GM18858 (cell line): ENCODE data around the gene OR4S2.

Experiments
- ATAC-seq: cut with Tn5 transposase; IDR thresholded peaks from one replicate; pipeline ENCODE4 v1.9.1; 2021; ENCODE audit not compliant: unreplicated experiment

Gene OR4S2, protein sequence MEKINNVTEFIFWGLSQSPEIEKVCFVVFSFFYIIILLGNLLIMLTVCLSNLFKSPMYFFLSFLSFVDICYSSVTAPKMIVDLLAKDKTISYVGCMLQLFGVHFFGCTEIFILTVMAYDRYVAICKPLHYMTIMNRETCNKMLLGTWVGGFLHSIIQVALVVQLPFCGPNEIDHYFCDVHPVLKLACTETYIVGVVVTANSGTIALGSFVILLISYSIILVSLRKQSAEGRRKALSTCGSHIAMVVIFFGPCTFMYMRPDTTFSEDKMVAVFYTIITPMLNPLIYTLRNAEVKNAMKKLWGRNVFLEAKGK

DNA sequence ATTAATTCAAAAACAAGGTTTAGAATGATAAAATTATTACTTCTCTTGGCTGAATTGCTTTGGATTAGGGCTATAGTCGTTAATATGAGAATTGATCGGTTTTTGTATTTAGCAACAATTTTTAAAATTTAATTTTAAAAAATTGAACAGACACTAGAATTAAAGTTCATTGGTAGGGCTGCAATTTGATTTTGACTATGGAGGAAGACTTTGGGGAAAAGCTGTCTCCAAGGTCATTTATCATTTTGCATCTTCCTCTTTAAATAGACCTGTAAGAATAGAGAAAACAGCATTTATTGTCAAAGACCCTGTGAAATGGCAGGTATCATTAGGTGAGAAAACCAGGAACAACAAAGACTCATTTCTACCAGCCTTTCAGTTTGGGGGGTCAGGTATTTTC lies at the start of gene OR4S2:
TSS of gene OR4S2 (plus strand) at position 301 of the 400 bp plus-strand sequence. CDS start 2,577 bp downstream, outside the sequence.
- ATAC-seq, result no peak

DNA sequence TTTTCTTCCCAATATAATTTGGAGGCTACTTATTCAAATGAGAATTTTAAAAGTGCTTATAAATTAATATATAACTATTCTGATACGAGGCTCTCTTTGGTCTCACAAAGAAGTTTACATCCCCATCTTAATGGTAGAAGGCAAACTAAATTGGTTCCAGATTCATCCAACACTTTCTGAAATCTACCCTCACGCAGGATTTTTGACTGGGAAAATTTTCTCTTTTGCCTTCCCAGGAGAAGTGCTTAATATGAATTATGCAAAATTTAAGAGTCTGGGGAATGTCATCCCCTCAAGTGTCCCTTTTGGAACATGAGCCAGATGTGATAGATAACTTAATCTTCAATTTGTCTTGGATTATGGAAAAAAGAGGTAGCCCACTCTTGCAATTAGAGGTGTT lies 40.6 kb upstream of the OR4S2 start, which contains the start of gene OR4C11:
TSS of gene OR4C11 (minus strand) at position 101 of the 400 bp plus-strand sequence. CDS start 3,272 bp downstream, outside the sequence.
- ATAC-seq, result no peak

DNA sequence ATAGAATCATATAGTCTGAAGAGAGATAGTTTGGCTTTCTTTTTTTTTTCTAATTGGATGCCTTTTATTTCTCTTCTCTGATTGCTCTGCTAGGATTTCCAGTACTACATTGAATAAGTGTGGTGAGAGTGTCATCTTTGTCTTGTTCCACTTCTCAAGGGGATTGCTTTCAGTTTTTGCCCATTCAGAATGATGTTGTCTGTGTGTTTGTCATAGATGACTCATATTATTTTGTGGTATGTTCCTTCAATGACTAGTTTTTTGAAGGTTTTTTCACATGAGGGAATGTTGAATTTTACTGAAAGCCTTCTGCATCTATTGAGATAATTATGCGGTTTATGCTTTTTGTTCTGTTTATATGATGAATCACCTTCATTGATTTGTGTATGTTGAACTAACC lies 23.6 kb upstream of the OR4S2 start:
- no peak for ATAC-seq

DNA sequence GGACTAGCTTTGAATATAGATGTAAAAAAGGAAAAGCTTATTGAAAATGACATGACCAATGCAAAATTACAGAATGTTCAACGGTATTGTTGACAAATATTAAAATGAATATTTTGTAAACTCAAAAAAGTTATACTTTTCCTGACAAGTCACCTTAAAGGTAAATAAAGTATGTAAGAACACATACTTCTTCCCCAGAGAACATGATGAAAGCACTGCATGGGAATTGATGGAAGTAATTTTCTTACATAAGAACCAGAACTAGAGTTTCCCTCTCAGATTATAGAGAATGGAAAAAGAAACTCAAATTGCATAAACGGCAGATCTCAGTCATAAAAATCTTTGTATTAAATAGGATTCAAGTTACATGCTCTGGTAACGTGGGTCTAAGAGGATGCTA lies 13.3 kb upstream of the OR4S2 start, which contains the start of gene OR4P4:
TSS of gene OR4P4 (plus strand) at position 301 of the 400 bp plus-strand sequence.
- ATAC-seq, result no peak

DNA sequence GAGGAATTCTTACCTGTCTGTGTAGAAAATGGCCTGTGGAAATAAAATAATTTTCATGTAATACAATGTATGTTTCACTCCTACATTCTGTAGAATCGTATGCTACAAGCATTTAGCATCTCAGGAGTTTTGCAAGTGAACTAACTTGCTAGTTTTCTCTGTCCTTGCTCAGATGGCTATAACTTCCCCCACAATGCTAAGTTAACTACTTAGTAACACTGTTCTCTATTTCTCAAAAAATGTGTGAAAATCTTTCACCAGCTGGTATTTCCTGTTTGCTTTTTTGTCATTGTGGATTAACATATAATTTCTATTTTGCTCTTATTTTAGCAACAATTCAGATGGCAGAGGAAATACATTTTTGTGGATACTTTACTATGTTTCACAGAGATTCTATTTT lies 4.4 kb downstream of the OR4S2 start:
- no peak for ATAC-seq

DNA sequence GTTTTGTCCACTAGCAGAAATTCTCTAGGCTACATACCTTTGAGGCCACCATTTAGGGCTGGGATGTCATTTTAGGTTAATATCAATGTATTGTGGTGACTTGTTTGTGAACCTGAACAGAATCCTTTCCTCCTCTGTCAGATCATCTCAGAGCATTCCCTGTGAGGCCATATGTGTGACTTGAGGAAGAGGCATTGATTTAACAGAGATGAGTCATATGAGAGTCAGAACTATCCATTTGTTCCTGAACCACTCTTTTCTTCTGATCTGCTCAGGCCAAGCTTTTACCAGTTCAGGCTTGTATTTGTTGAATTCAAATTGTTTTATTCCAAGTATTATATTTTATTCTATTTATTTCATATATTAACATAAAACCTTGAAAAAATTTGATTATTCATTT lies 7.0 kb downstream of the OR4S2 start:
- ATAC-seq, result no peak

DNA sequence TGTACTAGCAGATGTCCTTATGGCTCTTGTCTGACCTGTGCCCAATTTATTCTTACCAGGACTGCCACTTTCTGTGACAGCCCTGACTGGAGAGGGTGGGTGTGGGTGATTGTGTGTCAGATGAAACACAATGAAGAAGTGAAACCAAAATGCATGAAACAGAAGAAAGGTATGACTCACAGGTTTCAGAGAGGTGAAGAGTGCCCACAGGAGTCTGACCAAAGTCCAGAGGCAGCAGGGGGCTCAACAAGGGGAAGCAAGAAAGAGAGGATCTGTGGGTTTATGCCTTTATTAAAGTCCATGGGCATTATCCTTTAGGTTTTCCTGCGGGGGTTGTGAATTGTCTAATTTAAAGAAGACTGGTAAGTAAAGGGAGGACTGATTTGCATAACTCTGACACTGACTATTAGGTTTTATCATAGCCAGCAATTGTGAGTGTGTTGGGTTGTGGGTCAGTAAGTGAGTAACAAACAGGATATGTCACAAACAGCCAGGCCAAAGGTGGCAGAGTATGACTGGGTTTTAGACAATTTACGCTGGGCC lies 10.0 kb downstream of the OR4S2 start:
- ATAC-seq, result peak; percentile 96

DNA sequence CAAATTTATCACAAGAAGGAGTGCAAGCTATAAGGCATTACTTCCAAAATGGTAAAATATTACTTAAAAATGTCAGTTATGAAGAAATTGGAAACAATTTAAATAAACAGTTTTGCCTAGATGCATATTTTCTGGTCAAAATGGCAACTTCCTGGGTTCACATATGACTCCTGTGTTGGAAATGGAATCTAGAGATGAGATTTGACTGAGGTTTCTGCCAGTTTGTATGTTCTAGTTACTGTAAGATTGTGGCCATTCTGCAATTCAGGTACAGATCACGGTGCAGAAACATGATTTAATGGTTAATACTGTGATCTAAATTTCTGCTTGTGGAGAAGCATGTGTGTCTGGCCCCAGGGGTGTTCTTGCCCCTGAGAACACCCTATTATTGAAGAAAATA lies 10.5 kb downstream of the OR4S2 start:
- ATAC-seq, result peak; percentile 28

DNA sequence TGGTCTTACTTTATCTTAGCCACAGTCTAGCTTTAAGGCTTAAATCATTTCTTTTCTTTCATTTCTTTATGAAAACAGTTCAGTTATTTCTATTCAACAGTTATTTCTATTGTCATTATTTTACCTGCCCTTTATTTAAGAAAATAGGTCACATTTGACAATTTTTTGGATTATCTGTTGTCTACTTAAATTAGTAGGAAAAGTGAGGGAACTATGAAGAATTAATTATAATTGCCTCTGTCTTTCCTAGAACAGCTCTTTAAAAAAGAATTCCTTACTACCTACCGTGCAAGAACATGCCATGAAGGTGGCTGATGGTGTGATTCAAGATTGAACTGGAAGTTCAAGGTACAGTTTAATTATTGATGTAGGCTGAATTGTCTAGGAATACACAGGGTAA lies 13.8 kb downstream of the OR4S2 start, which contains the start of gene OR4C6:
TSS of gene OR4C6 (plus strand) at position 301 of the 400 bp plus-strand sequence. CDS start 2,966 bp downstream, outside the sequence.
- no peak for ATAC-seq

DNA sequence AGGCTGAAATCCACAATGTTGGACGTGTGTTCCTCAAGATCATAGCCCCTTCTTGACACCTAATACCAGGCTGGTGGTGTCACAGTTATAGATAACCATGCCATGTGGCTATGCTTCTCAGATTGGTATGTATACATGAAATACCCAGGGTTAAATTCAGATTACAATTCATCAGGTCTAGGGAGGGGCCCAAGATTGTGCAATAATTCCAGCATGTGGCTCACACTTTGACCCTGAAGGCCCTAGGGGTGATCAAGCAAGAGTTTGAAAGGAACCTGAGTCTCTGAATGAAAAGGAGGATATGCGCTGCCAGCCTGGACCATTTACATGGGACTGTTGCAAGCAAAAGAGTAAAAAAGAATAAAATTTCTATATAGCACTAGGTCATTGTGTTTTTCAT lies 21.2 kb downstream of the OR4S2 start:
- ATAC-seq, result no peak

DNA sequence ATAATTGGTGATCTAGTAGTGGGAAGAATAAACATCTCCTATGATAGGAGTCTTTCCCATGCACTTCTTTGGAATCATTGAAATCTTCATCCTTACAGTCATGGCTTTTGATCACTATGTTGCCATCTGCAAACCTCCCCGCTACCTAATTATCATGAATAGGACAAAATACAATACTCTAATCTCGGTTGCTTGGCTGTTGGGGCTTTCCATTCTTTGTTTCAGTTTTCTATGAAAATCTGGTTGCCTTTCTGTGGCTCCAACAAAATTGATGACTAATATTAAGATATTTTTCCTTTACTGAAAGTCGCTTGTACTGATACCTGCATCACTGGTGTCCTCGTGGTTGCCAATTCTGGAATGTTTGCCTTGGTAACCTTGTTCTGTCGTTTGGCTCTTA lies 25.7 kb downstream of the OR4S2 start:
- no peak for ATAC-seq

DNA sequence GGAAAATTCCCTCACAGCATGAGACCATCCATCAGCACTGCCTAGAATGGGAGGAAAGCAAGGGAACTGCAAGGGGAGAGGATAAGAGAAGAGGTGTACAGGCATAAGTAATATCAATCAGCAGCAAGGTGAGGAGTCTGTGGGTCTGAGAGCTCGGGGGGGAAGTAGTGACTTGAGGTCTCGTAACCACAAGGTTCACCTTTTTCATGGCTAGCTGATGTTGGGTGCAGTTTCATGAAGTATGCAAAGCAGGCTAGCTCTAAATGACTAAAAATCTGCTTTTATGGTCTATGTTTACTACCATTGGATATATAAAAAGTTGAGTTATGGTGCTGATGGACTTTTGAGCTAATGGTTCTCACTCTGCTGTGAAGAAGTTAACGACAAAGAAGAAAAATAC lies 49.7 kb downstream of the OR4S2 start:
- peak; percentile 92 for ATAC-seq

DNA sequence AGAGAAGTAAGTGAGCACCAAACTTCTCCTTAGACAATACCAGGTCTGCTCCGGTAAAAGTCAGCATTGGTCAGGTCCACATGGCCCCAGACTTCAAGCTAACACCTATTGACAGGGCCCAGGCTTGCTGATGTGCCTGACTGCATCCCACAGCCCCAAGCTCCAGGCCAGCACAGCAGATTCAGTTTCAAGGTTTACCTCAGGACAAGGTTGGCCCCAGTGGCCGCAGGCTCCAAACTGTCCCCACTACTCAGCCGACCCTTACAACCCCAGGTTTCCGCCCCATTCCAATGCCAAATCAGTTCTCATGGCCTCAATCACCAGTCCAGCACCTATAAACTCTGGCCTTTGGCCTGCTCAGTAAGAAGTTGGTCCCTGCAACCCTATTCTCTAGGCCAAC lies 53.3 kb downstream of the OR4S2 start:
- ATAC-seq, result no peak
